Skeletal muscle satellite cell (primary cell): Measurements from ENCODE around the gene ENOX1.

Experiments
- H3K27me3 ChIP-seq: 2 replicates; pipeline ENCODE4 v1.7.0; 2013; ENCODE audit warnings: low read length; ENCODE audit not compliant: control insufficient read depth, insufficient read depth
- H3K36me3 ChIP-seq: 2 replicates; pipeline ENCODE4 v1.7.0; 2013; ENCODE audit warnings: mild to moderate bottlenecking, control low read depth, low read length; ENCODE audit not compliant: insufficient read depth
- H3K4me1 ChIP-seq: 2 replicates; pipeline ENCODE4 v1.7.0; 2013; ENCODE audit warnings: low read length; ENCODE audit not compliant: control insufficient read depth, insufficient read depth
- H3K4me2 ChIP-seq: 2 replicates; pipeline ENCODE4 v1.7.0; 2013; ENCODE audit warnings: mild to moderate bottlenecking, low read length
- H3K4me3 ChIP-seq: 2 replicates; pipeline ENCODE4 v1.7.0; 2013; ENCODE audit warnings: low read length
- H3K9ac ChIP-seq: 2 replicates; pipeline ENCODE4 v1.7.0; 2013; ENCODE audit warnings: mild to moderate bottlenecking, low read depth, low read length, moderate library complexity
- H3K9me3 ChIP-seq: replicated peaks from 2 replicates; pipeline ENCODE4 v1.7.0; 2013; ENCODE audit warnings: mild to moderate bottlenecking, control low read depth, low read length

The ENOX1 gene

GRCh38 chr13:43744261-43745031 is 42.3 kb downstream of the ENOX1 start:
- Histone ChIP-seq H3K4me2 (no peak overlapping the region), H3K4me1 (no peaks in the 10 kb centered on the region), H3K27me3 (no peaks in the 10 kb centered on the region), H3K4me3 (no peak overlapping the region), H3K9me3 (no peaks in the 10 kb centered on the region), H3K9ac (no peak overlapping the region), H3K36me3 (no peaks in the 10 kb centered on the region)

GRCh38 chr13:43742911-43743310 is 43.9 kb downstream of the ENOX1 start:
- Histone ChIP-seq H3K4me2 (no peak overlapping the region), H3K9me3 (no peaks in the 10 kb centered on the region), H3K27me3 (no peaks in the 10 kb centered on the region), H3K4me1 (no peaks in the 10 kb centered on the region), H3K9ac (no peak overlapping the region), H3K4me3 (no peak overlapping the region), H3K36me3 (no peaks in the 10 kb centered on the region)

- H3K9me3 ChIP-seq: no peaks in the 10 kb centered on the region
- no peak overlapping the region for H3K9ac ChIP-seq
- H3K4me1 ChIP-seq: no peaks in the 10 kb centered on the region
- H3K4me3 ChIP-seq: no peak overlapping the region
- H3K27me3 ChIP-seq: no peaks in the 10 kb centered on the region
- H3K4me2 ChIP-seq: no peak overlapping the region
- no peaks in the 10 kb centered on the region for H3K36me3 ChIP-seq
Measured at GRCh38 chr13:43737392-43737923, 49.3 kb downstream of the ENOX1 start.

GRCh38 chr13:43732726-43733125 is 54.0 kb downstream of the ENOX1 start:
- H3K9ac ChIP-seq: no peak overlapping the region
- H3K4me2 ChIP-seq: no peak overlapping the region
- no peaks in the 10 kb centered on the region for H3K27me3 ChIP-seq
- H3K4me3 ChIP-seq: no peak overlapping the region
- no peaks in the 10 kb centered on the region for H3K36me3 ChIP-seq
- H3K9me3 ChIP-seq: no peaks in the 10 kb centered on the region
- H3K4me1 ChIP-seq: peaks cover 21% of the 10 kb centered on the region

GRCh38 chr13:43731296-43731695 is 55.5 kb downstream of the ENOX1 start:
- H3K27me3 ChIP-seq: no peaks in the 10 kb centered on the region
- H3K4me3 ChIP-seq: peak overlapping the region; percentile 27
- H3K9ac ChIP-seq: peak overlapping the region; percentile 53
- peaks cover 21% of the 10 kb centered on the region for H3K4me1 ChIP-seq
- no peaks in the 10 kb centered on the region for H3K36me3 ChIP-seq
- H3K9me3 ChIP-seq: no peaks in the 10 kb centered on the region
- H3K4me2 ChIP-seq: peak overlapping the region; percentile 65

DNA sequence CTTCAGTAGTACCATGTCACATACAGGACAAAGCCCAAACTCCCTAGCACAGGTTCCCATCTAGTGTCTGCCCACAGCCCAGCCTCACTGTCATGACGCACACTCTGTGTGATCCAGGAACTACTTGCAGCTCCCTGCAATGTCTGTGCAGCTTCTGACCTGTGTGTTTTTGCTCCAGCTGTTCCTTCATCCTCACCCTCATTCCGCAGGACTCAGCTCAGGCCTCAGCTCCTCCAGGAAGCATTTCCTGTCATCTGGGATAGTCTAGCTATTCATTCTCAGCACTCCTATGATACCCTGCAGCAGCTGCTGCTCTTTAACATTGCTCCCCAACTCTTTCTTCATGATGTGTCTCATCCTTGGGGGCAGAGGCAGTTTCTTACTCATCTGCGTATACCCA is 56.1 kb downstream of the ENOX1 start:
- Histone ChIP-seq H3K36me3 (no peaks in the 10 kb centered on the region), H3K9ac (peak overlapping the region; percentile 43), H3K27me3 (no peaks in the 10 kb centered on the region), H3K4me1 (peaks cover 21% of the 10 kb centered on the region), H3K4me2 (peak overlapping the region; percentile 65), H3K9me3 (no peaks in the 10 kb centered on the region), H3K4me3 (no peak overlapping the region)

DNA sequence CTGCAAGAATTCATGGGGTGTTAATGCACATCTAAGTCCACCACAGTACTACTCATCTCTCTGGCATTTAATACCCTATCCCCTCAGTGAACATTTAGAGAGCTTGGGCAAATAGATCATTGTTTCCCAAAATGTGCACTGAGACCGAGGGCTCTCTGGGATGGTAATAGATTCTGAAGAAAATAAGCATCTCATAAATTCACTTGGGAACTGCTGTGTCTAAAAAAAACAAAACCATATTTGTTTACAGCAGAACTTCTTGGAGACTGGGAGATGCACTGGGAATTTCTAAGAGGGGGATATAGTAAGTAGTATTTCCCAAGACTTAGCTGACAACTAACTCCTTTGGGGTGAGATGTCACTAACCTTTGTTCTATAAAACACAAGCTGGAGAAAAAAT is 58.4 kb downstream of the ENOX1 start:
- H3K4me1 ChIP-seq: peaks cover 25% of the 10 kb centered on the region
- H3K9me3 ChIP-seq: no peaks in the 10 kb centered on the region
- H3K4me2 ChIP-seq: no peak overlapping the region
- no peak overlapping the region for H3K9ac ChIP-seq
- H3K36me3 ChIP-seq: no peaks in the 10 kb centered on the region
- no peaks in the 10 kb centered on the region for H3K27me3 ChIP-seq
- no peak overlapping the region for H3K4me3 ChIP-seq

- Histone ChIP-seq H3K4me2 (no peak overlapping the region), H3K9ac (no peak overlapping the region), H3K36me3 (no peaks in the 10 kb centered on the region), H3K4me3 (no peak overlapping the region), H3K4me1 (peaks cover 25% of the 10 kb centered on the region), H3K27me3 (no peaks in the 10 kb centered on the region), H3K9me3 (no peaks in the 10 kb centered on the region)
Measured at GRCh38 chr13:43727856-43728255, 58.9 kb downstream of the ENOX1 start.

GRCh38 chr13:43725460-43725859 is 61.3 kb downstream of the ENOX1 start:
- Histone ChIP-seq H3K4me2 (no peak overlapping the region), H3K4me3 (no peak overlapping the region), H3K36me3 (no peaks in the 10 kb centered on the region), H3K4me1 (peaks cover 23% of the 10 kb centered on the region), H3K27me3 (no peaks in the 10 kb centered on the region), H3K9me3 (no peaks in the 10 kb centered on the region), H3K9ac (no peak overlapping the region)

DNA sequence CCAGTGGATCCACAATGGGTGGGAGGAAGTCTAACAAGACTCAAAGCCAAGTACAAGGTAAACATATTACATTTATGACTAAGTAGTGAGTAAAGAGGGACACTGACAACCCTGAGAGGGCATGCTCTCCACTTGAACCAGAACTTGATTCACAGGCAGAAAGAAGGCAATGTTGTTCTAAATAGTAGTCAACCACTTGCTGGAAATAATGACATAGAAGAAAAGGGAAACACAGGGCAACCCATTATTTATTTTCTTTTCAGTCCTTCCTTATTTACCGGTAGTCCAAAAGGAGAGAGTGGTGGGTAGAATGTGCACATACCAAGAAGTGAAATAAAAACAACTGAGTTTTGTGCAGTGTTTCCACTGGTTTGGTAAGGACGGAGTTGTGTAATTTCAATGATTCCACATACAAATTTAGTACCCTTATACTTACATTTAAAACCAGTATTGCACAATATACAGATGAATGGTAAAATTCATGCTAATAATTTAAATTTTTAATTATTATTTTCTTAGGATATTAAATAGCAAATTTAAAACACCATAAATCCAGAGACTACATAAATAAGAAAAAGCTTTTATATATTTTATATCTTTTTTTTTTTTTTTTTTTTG is 65.9 kb downstream of the ENOX1 start:
- H3K4me2 ChIP-seq: no peak overlapping the region
- no peaks in the 10 kb centered on the region for H3K27me3 ChIP-seq
- no peaks in the 10 kb centered on the region for H3K36me3 ChIP-seq
- no peak overlapping the region for H3K9ac ChIP-seq
- H3K4me3 ChIP-seq: no peak overlapping the region
- peaks cover 18% of the 10 kb centered on the region for H3K4me1 ChIP-seq
- H3K9me3 ChIP-seq: no peaks in the 10 kb centered on the region

DNA sequence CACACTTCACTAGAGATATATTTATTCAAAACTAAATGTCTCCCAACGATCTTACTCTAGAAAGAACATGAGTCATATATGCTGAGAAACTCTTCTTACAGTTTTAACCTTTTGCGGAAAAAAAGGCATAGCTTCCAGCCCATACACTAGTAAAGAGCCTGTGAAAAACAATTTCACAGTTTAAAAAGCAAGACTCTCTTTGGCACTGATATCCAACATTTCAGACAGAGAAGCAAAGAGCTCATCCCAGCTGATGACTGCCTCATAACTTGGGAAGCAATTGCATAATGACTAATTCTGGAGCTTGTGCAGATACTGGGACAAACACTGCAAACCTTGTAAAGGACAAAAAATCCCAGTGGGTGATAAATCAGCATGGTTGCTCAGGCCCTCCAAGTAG is 88.0 kb downstream of the ENOX1 start:
- no peaks in the 10 kb centered on the region for H3K9me3 ChIP-seq
- no peak overlapping the region for H3K4me3 ChIP-seq
- no peak overlapping the region for H3K9ac ChIP-seq
- H3K4me1 ChIP-seq: peaks cover 7% of the 10 kb centered on the region
- H3K36me3 ChIP-seq: no peaks in the 10 kb centered on the region
- H3K4me2 ChIP-seq: peak overlapping the region; percentile 56
- H3K27me3 ChIP-seq: no peaks in the 10 kb centered on the region

GRCh38 chr13:43698009-43698408 is 88.8 kb downstream of the ENOX1 start:
- Histone ChIP-seq H3K9ac (no peak overlapping the region), H3K9me3 (no peaks in the 10 kb centered on the region), H3K4me2 (no peak overlapping the region), H3K4me1 (peaks cover 7% of the 10 kb centered on the region), H3K36me3 (no peaks in the 10 kb centered on the region), H3K27me3 (no peaks in the 10 kb centered on the region), H3K4me3 (no peak overlapping the region)
